Measurements from ENCODE around the gene LAS1L. TPM values are rescaled to one million over a fixed set of nuclear protein-coding genes. Genes with fewer than 3 reads are reported as not detected.
"Not testable (repeated sequence)": the region's sequence is repeated elsewhere in the genome, so short reads cannot be mapped to it uniquely, and the experiment has no call there.

LAS1L gene
- total RNA-seq, 1 donor from 2014 or later: 45.9 TPM

- Histone ChIP-seq H3K79me2 (ENCODE audit: low read depth) (no peaks in the 10 kb centered on the region), H3K9me3 (ENCODE audit: low read depth) (no peaks in the 10 kb centered on the region), H3K27me3 (no peaks in the 10 kb centered on the region), H3K4me3 (no peak overlapping the region), H3K27ac (no peak overlapping the region), H3F3A (ENCODE audit: low read depth) (no peaks in the 10 kb centered on the region), H3K4me2 (no peak overlapping the region), H3K36me3 (no peaks in the 10 kb centered on the region), H2AFZ (replicated peaks) (no peak overlapping the region), H4K20me1 (ENCODE audit: low read depth) (no peaks in the 10 kb centered on the region), H3K4me1 (no peaks in the 10 kb centered on the region), H3K9ac (no peak overlapping the region)
- no peak for DNase-seq (ENCODE audit: low spot score)
- Mint-ChIP-seq H3K9me3 (peaks cover 4% of the 10 kb centered on the region), H3K36me3 (no peaks in the 10 kb centered on the region), H3K4me1 (peaks cover 2% of the 10 kb centered on the region), H3K27ac (no peak overlapping the region), H3K4me3 (no peak overlapping the region), H3K27me3 (ENCODE audit: insufficient read depth, low read depth) (peaks cover 3% of the 10 kb centered on the region)
- TF ChIP-seq CTCF (IDR thresholded peaks at IDR 0.05): no peak
- no peak for TF ChIP-seq EZH2phosphoT487 (IDR thresholded peaks at IDR 0.05)
- TF ChIP-seq EZH2 (IDR thresholded peaks at IDR 0.05): no peak
Measured at GRCh38 chrX:65574356-65574755, 39.8 kb upstream of the LAS1L start.

- Histone ChIP-seq H4K20me1 (ENCODE audit: low read depth) (no peaks in the 10 kb centered on the region), H3F3A (ENCODE audit: low read depth) (no peaks in the 10 kb centered on the region), H3K4me2 (no peak overlapping the region), H3K79me2 (ENCODE audit: low read depth) (no peaks in the 10 kb centered on the region), H3K9ac (no peak overlapping the region), H3K27me3 (no peaks in the 10 kb centered on the region), H3K4me1 (no peaks in the 10 kb centered on the region), H3K36me3 (no peaks in the 10 kb centered on the region), H3K4me3 (no peak overlapping the region), H2AFZ (replicated peaks) (no peak overlapping the region), H3K27ac (no peak overlapping the region), H3K9me3 (ENCODE audit: low read depth) (no peaks in the 10 kb centered on the region)
- Mint-ChIP-seq H3K27ac (no peak overlapping the region), H3K4me1 (peaks cover 2% of the 10 kb centered on the region), H3K4me3 (no peak overlapping the region), H3K27me3 (ENCODE audit: insufficient read depth, low read depth) (peaks cover 3% of the 10 kb centered on the region), H3K9me3 (peaks cover 4% of the 10 kb centered on the region), H3K36me3 (no peaks in the 10 kb centered on the region)
- no peak for DNase-seq (ENCODE audit: low spot score)
- TF ChIP-seq EZH2 (IDR thresholded peaks at IDR 0.05) (no peak), CTCF (IDR thresholded peaks at IDR 0.05) (no peak), EZH2phosphoT487 (IDR thresholded peaks at IDR 0.05) (no peak)
Measured at GRCh38 chrX:65572971-65573370, 38.4 kb upstream of the LAS1L start.

DNA sequence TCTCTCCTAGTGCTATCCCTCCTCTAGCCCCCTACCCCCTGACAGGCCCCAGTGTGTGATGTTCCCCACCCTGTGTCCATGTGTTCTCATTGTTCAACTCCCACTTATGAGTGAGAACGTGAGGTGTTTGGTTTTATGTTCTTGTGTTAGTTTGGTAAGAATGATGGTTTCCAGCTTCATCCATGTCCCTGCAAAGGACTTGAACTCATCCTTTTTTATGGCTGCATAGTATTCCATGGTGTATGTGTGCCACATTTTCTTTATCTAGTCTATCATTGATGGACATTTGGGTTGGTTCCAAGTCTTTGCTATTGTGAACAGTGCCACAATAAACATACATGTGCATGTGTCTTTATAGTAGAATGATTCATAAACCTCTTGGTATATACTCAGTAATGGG is 28.3 kb upstream of the LAS1L start:
- not testable (repeated sequence) for H2AFZ ChIP-seq (replicated peaks); H3K4me1 Mint-ChIP-seq; H3K27ac ChIP-seq

GRCh38 chrX:65551489-65552339 is 17.1 kb upstream of the LAS1L start:
- H3K4me1 Mint-ChIP-seq: no peaks in the 10 kb centered on the region
- no peaks in the 10 kb centered on the region for H3K27me3 Mint-ChIP-seq (ENCODE audit: insufficient read depth, low read depth)
- no peaks in the 10 kb centered on the region for H4K20me1 ChIP-seq (ENCODE audit: low read depth)

More for the DNA sequence above, 28.3 kb upstream of the LAS1L start:
- H3K9me3 Mint-ChIP-seq; H3F3A ChIP-seq (ENCODE audit: low read depth); H3K27me3 ChIP-seq; H3K36me3 Mint-ChIP-seq; H3K4me3 Mint-ChIP-seq; H3K27ac Mint-ChIP-seq; H3K4me3 ChIP-seq; H4K20me1 ChIP-seq (ENCODE audit: low read depth); DNase-seq (ENCODE audit: low spot score); H3K27me3 Mint-ChIP-seq (ENCODE audit: insufficient read depth, low read depth); H3K9me3 ChIP-seq (ENCODE audit: low read depth); H3K36me3 ChIP-seq; H3K9ac ChIP-seq; H3K79me2 ChIP-seq (ENCODE audit: low read depth); H3K4me2 ChIP-seq; H3K4me1 ChIP-seq: not testable (repeated sequence)

More at GRCh38 chrX:65551489-65552339, 17.1 kb upstream of the LAS1L start:
- Histone ChIP-seq H3K4me2 (no peak overlapping the region), H3F3A (ENCODE audit: low read depth) (no peaks in the 10 kb centered on the region), H3K9ac (no peak overlapping the region), H3K4me3 (no peak overlapping the region), H3K36me3 (no peaks in the 10 kb centered on the region), H3K79me2 (ENCODE audit: low read depth) (no peaks in the 10 kb centered on the region), H3K27me3 (no peaks in the 10 kb centered on the region), H2AFZ (replicated peaks) (no peak overlapping the region), H3K9me3 (ENCODE audit: low read depth) (no peaks in the 10 kb centered on the region), H3K27ac (no peak overlapping the region), H3K4me1 (no peaks in the 10 kb centered on the region)
- Mint-ChIP-seq H3K36me3 (no peaks in the 10 kb centered on the region), H3K27ac (no peak overlapping the region), H3K9me3 (peaks cover 11% of the 10 kb centered on the region), H3K4me3 (no peak overlapping the region)
- TF ChIP-seq CTCF (IDR thresholded peaks at IDR 0.05) (no peak), EZH2phosphoT487 (IDR thresholded peaks at IDR 0.05) (no peak), EZH2 (IDR thresholded peaks at IDR 0.05) (no peak)
- no peak for DNase-seq (ENCODE audit: low spot score)

Measured in neural progenitor cell (in vitro differentiated cells).